HG03196 (cell line): ENCODE data around the gene EIF5.

ENCODE experiments used
- ATAC-seq: cut with Tn5 transposase; IDR thresholded peaks from one replicate; pipeline ENCODE4 v1.9.1; 2021; ENCODE audit not compliant: unreplicated experiment

Gene EIF5

DNA sequence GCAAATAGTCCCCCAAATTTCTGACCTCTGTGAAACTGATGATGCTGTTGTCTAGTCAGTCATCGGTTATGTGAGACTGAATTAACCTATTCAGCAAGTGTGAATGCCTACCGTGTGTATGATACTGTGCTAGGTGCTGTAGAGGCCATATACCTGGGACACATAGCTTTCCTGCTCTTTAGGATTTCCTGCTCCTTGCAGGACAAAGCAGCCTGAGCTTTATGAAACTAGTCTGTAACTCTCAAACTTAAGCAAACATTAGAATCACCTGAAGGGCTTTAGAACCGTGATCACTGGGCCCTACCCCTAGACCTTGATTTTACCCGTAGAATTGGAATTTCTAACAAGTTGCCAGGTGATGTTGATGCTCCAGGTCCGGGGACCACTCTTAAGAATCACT is 58.1 kb downstream of the EIF5 start:
- no peak for ATAC-seq

- no peak for ATAC-seq
Measured at GRCh38 chr14:103392572-103392971, 58.5 kb downstream of the EIF5 start.

GRCh38 chr14:103393070-103393469 is 59.0 kb downstream of the EIF5 start:
- ATAC-seq: no peak

GRCh38 chr14:103393676-103394626 is 59.9 kb downstream of the EIF5 start:
- ATAC-seq: no peak
